ENCODE measurements around the gene CERS2. TPM values are rescaled to one million over a fixed set of nuclear protein-coding genes. Genes with fewer than 3 reads are reported as not detected.

CERS2 gene
- total RNA-seq, 1 experiment from 2014 or later, result 113 TPM

DNA sequence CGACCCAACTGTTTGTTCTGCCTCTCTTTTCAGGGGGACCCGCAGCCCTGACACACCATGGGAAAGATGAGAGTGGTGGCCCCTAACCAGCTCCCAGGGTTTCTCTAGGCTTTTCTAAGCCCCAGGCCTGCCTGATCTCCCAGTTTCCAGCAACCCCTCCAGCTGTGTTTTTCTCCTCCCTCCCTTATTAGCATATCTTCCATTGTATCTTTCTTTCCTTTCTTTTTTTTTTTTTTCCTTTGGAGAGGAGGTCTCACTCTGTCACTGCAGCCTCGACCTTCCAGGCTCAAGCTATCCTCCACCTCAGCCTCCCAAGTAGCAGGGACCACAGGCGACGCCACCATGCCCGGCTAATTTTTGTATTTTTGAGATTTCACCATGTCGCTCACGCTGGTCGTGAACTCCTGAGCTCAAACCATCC, 1.8 kb upstream of the CERS2 start:
- Histone ChIP-seq H3K4me3 (no peak overlapping the region), H3K4me2 (peak overlapping the region; percentile 73), H3K27ac (peak overlapping the region; percentile 71), H3K9me2 (ENCODE audit: insufficient read depth) (no peaks in the 10 kb centered on the region), H4K20me1 (ENCODE audit: insufficient read depth) (0 out of 2 replicates have a peak, but pooled peaks cover 8% of the 10 kb centered on the region), H3K27me3 (ENCODE audit: insufficient read depth, low read depth) (no peaks in the 10 kb centered on the region), H3K79me2 (ENCODE audit: low read depth) (peaks cover 27% of the 10 kb centered on the region), H2AFZ (no peak overlapping the region), H3K9me3 (ENCODE audit: insufficient read depth, low read depth) (no peaks in the 10 kb centered on the region), H3K36me3 (ENCODE audit: low read depth) (0 out of 2 replicates have a peak, but pooled peaks cover 3% of the 10 kb centered on the region), H3K4me1 (replicated peaks; ENCODE audit: insufficient read depth) (peaks cover 82% of the 10 kb centered on the region), H3F3A (ENCODE audit: insufficient read depth, low read depth) (peaks cover 49% of the 10 kb centered on the region)
- intact Hi-C loops (cut with micrococcal nuclease; ENCODE audit: unreplicated experiment), result loop anchor here (2.0 to 10.0 kb wide), 5 partner anchors 82 to 722 kb away; partner anchors contain the start of genes ARNT, CA14, CDC42SE1 and ENSA
- DNase-seq, result no peak
- ChIA-PET POLR2A (ENCODE audit: unreplicated experiment) (interaction anchor here (0.6 kb wide), 2 partner anchors 18 kb away, joined by 6 to 11 read pairs; no protein-coding TSS in a partner anchor), CTCF (interaction anchor here (0.9 kb wide), 1 partner anchor 20 kb away, joined by 3 read pairs; no protein-coding TSS in a partner anchor)
- BruUV-seq (replicated peaks), result no TSS peak
- TF ChIP-seq EZH2 (IDR thresholded peaks at IDR 0.05; ENCODE audit: low read depth), result no peak
- TF ChIP-seq, protein P1, sequence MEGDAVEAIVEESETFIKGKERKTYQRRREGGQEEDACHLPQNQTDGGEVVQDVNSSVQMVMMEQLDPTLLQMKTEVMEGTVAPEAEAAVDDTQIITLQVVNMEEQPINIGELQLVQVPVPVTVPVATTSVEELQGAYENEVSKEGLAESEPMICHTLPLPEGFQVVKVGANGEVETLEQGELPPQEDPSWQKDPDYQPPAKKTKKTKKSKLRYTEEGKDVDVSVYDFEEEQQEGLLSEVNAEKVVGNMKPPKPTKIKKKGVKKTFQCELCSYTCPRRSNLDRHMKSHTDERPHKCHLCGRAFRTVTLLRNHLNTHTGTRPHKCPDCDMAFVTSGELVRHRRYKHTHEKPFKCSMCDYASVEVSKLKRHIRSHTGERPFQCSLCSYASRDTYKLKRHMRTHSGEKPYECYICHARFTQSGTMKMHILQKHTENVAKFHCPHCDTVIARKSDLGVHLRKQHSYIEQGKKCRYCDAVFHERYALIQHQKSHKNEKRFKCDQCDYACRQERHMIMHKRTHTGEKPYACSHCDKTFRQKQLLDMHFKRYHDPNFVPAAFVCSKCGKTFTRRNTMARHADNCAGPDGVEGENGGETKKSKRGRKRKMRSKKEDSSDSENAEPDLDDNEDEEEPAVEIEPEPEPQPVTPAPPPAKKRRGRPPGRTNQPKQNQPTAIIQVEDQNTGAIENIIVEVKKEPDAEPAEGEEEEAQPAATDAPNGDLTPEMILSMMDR (conservative IDR thresholded peaks at IDR 0.05), result no peak

DNA sequence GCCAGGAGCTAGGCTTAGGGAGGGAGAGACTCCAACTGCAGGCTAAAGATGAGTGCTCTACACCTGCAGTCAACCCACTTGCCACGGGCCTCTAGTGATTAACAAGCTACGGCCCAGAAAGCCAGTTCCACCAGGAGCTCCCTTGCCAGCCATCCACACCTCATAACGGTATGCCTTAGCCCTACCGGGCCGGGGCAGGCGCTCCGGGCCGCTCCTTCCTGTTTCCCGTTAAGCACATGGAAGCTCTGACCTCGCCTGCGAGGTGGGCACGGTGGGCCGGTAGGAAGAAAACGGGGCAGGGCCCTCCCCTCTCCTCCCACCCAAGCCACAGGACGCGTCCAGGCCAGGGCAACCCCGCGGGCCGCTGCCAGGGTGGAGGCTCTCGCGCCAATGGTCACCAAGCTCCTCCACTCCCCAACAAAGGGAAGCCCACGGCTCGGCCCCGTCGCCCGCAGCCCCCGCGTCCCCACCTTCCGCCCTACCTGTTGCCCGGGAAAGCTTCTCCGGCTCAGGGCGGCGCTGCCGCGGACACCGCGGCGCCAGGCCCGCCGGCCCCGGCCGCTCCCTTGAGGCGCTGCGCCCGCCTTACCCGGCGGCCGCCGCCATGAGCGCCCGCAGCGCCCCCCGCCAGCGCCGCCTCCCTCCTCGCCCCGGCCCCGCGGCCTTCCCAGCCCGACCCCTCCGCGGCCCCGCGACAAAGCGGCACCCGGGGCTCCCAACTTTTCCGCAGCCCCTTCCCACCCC, 627 bp downstream of the CERS2 start:
- Histone ChIP-seq H3K4me1 (replicated peaks; ENCODE audit: insufficient read depth) (peaks cover 61% of the 10 kb centered on the region), H3K9me3 (ENCODE audit: insufficient read depth, low read depth) (no peaks in the 10 kb centered on the region), H3K27ac (no peak overlapping the region), H3K36me3 (ENCODE audit: low read depth) (0 out of 2 replicates have a peak, but pooled peaks cover 3% of the 10 kb centered on the region), H2AFZ (peak overlapping the region; percentile 84), H3K4me2 (peak overlapping the region; percentile 99), H3K79me2 (ENCODE audit: low read depth) (peaks cover 48% of the 10 kb centered on the region), H3F3A (ENCODE audit: insufficient read depth, low read depth) (peaks cover 31% of the 10 kb centered on the region), H4K20me1 (ENCODE audit: insufficient read depth) (0 out of 2 replicates have a peak, but pooled peaks cover 8% of the 10 kb centered on the region), H3K9me2 (ENCODE audit: insufficient read depth) (no peaks in the 10 kb centered on the region), H3K27me3 (ENCODE audit: insufficient read depth, low read depth) (no peaks in the 10 kb centered on the region), H3K4me3 (peak overlapping the region; percentile 93)
- ChIA-PET POLR2A (ENCODE audit: unreplicated experiment) (interaction anchor here (0.6 to 0.8 kb wide), 10 partner anchors 12 to 488 kb away, joined by 3 to 19 read pairs (median 6); partner anchors contain the start of gene GOLPH3L), CTCF (interaction anchor here (0.6 kb wide), 1 partner anchor 28 kb away, joined by 5 read pairs; no protein-coding TSS in a partner anchor)
- BruUV-seq (replicated peaks), result no TSS peak
- peak in 1 of 2 experiments; percentile 26 for DNase-seq
- intact Hi-C loops (cut with micrococcal nuclease; ENCODE audit: unreplicated experiment), result loop anchor here (10.0 kb wide), 2 partner anchors 349 to 719 kb away; partner anchors contain the start of genes CA14 and ENSA
- no peak for TF ChIP-seq EZH2 (IDR thresholded peaks at IDR 0.05; ENCODE audit: low read depth)
- TF ChIP-seq, protein P1 (conservative IDR thresholded peaks at IDR 0.05), result no peak

DNA sequence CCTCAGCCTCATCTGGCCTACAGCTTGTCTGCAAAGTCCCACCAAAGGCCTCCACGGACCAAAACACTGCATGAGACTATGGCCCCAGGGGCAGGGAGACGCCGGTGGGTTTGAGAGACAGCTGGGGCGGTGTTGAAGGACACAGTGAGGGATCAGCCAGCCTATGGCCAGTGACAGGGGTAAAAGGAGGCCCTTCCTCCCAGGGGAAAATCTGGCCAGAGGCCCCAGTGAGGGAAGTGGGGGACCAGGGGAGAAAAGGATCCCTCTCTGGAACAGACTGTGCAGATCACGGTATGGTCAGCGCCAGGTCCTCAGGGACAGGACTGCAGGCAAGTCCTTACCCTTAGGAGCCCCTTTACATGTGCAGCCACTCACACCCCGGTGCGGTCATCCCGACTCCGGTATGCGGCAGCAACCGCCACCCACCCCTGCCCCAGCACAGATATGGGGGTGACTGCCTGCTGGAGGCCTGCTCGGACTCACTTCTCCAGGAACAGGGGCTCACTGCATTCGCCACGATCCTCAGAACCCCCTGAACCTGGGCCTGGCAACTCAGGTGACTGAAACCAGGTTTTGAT, 1.3 kb downstream of the CERS2 start:
- Histone ChIP-seq H3K36me3 (ENCODE audit: low read depth) (0 out of 2 replicates have a peak, but pooled peaks cover 3% of the 10 kb centered on the region), H3F3A (ENCODE audit: insufficient read depth, low read depth) (peaks cover 30% of the 10 kb centered on the region), H4K20me1 (ENCODE audit: insufficient read depth) (0 out of 2 replicates have a peak, but pooled peaks cover 8% of the 10 kb centered on the region), H3K27ac (no peak overlapping the region), H3K9me3 (ENCODE audit: insufficient read depth, low read depth) (no peaks in the 10 kb centered on the region), H3K4me2 (peak overlapping the region; percentile 99), H3K9me2 (ENCODE audit: insufficient read depth) (no peaks in the 10 kb centered on the region), H2AFZ (peak overlapping the region; percentile 84; the same call in 1 of the 2 replicates), H3K4me3 (peak overlapping the region; percentile 93), H3K79me2 (ENCODE audit: low read depth) (peaks cover 48% of the 10 kb centered on the region), H3K27me3 (ENCODE audit: insufficient read depth, low read depth) (no peaks in the 10 kb centered on the region), H3K4me1 (replicated peaks; ENCODE audit: insufficient read depth) (peaks cover 56% of the 10 kb centered on the region)
- BruUV-seq (replicated peaks), result TSS peak; percentile 29
- POLR2A ChIA-PET (ENCODE audit: unreplicated experiment), result interaction anchor here (0.6 to 0.7 kb wide), 4 partner anchors 12 to 412 kb away, joined by 3 to 19 read pairs (median 4); no protein-coding TSS in a partner anchor
- TF ChIP-seq EZH2 (IDR thresholded peaks at IDR 0.05; ENCODE audit: low read depth), result no peak
- TF ChIP-seq, protein P1 (conservative IDR thresholded peaks at IDR 0.05), result no peak
- intact Hi-C loops (cut with micrococcal nuclease; ENCODE audit: unreplicated experiment), result loop anchor here (10.0 kb wide), 2 partner anchors 349 to 719 kb away; partner anchors contain the start of genes CA14 and ENSA
- CTCF ChIA-PET, result no interaction called here
- DNase-seq, result peak in 1 of 2 experiments; percentile 8

Measured in PC-9 (cell line).